HUES48 (cell line): ENCODE measurements around the gene RNF112.

Experiments used
- H3K27ac ChIP-seq: one replicate; pipeline ENCODE4 v1.7.0; 2013; ENCODE audit warnings: low read depth, low read length, inconsistent platforms
- H3K27me3 ChIP-seq: 2 replicates; pipeline ENCODE4 v1.6.1; 2013; ENCODE audit warnings: mild to moderate bottlenecking, low read length; ENCODE audit not compliant: control insufficient read depth, insufficient read depth
- H3K36me3 ChIP-seq: 2 replicates; pipeline ENCODE4 v1.6.1; 2013; ENCODE audit warnings: low read length; ENCODE audit not compliant: control insufficient read depth, insufficient read depth
- H3K4me1 ChIP-seq: 2 replicates; pipeline ENCODE4 v1.6.1; 2013; ENCODE audit warnings: mild to moderate bottlenecking, low read length; ENCODE audit not compliant: control insufficient read depth, insufficient read depth
- H3K4me3 ChIP-seq: 2 replicates; pipeline ENCODE4 v1.5.1; 2013; ENCODE audit warnings: mild to moderate bottlenecking, low read depth, low read length
- H3K9ac ChIP-seq: 2 replicates; pipeline ENCODE4 v1.6.1; 2013; ENCODE audit warnings: mild to moderate bottlenecking, low read depth, low read length, moderate library complexity
- H3K9me3 ChIP-seq: 2 replicates; pipeline ENCODE4 v1.6.1; 2013; ENCODE audit warnings: low read length; ENCODE audit not compliant: control insufficient read depth, insufficient read depth

Gene RNF112

GRCh38 chr17:19410875-19411620 is at the start of gene RNF112:
RNF112 (plus strand) TSS chr17:19411232; CDS start chr17:19411409, 177 bp downstream.
- no peak within 1 kb of the TSS for H3K4me3 ChIP-seq

GRCh38 chr17:19361326-19361725 is 49.7 kb upstream of the RNF112 start:
- Histone ChIP-seq H3K4me3 (peak overlapping the region; percentile 85; the same call in 1 of the 2 replicates), H3K9ac (no peak overlapping the region)

More at GRCh38 chr17:19410875-19411620, at the start of gene RNF112:
- Histone ChIP-seq H3K27me3 (no peaks in the 10 kb centered on the region), H3K27ac (no peak within 1 kb of the TSS), H3K9ac (no peak within 1 kb of the TSS), H3K4me1 (peaks cover 8% of the 10 kb centered on the region; the same call in 1 of the 2 replicates), H3K36me3 (no peaks in the 10 kb centered on the region), H3K9me3 (no peaks in the 10 kb centered on the region)

GRCh38 chr17:19361944-19362276 is 49.1 kb upstream of the RNF112 start:
- H3K36me3 ChIP-seq, result peaks cover 22% of the 10 kb centered on the region; the same call in 1 of the 2 replicates
- peak overlapping the region; percentile 22; the same call in 1 of the 2 replicates for H3K9ac ChIP-seq
- 0 out of 2 replicates have a peak, but pooled peaks cover 2% of the 10 kb centered on the region for H3K27me3 ChIP-seq
- H3K9me3 ChIP-seq, result no peaks in the 10 kb centered on the region
- peaks cover 4% of the 10 kb centered on the region for H3K4me1 ChIP-seq
- peak overlapping the region; percentile 85 for H3K4me3 ChIP-seq
- no peak overlapping the region for H3K27ac ChIP-seq

More at GRCh38 chr17:19361326-19361725, 49.7 kb upstream of the RNF112 start:
- Histone ChIP-seq H3K27ac (no peak overlapping the region), H3K4me1 (peaks cover 4% of the 10 kb centered on the region), H3K36me3 (peaks cover 27% of the 10 kb centered on the region; the same call in 1 of the 2 replicates), H3K27me3 (0 out of 2 replicates have a peak, but pooled peaks cover 2% of the 10 kb centered on the region), H3K9me3 (no peaks in the 10 kb centered on the region)

GRCh38 chr17:19362277-19363113 is 48.5 kb upstream of the RNF112 start, which contains the start of gene B9D1:
B9D1 (minus strand) TSS chr17:19362723; CDS start chr17:19362569, 154 bp downstream.
- Histone ChIP-seq H3K4me3 (peak within 1 kb of the TSS; percentile 85), H3K27me3 (0 out of 2 replicates have a peak, but pooled peaks cover 2% of the 10 kb centered on the region), H3K36me3 (peaks cover 16% of the 10 kb centered on the region; the same call in 1 of the 2 replicates), H3K27ac (peak within 1 kb of the TSS; percentile 64), H3K9ac (peak within 1 kb of the TSS; percentile 46), H3K9me3 (no peaks in the 10 kb centered on the region), H3K4me1 (peaks cover 4% of the 10 kb centered on the region)

- H3K4me3 ChIP-seq, result peak overlapping the region; percentile 85; the same call in 1 of the 2 replicates
- H3K9me3 ChIP-seq, result no peaks in the 10 kb centered on the region
- no peak overlapping the region for H3K9ac ChIP-seq
- 0 out of 2 replicates have a peak, but pooled peaks cover 2% of the 10 kb centered on the region for H3K27me3 ChIP-seq
- peaks cover 11% of the 10 kb centered on the region; the same call in 1 of the 2 replicates for H3K36me3 ChIP-seq
- H3K4me1 ChIP-seq, result peaks cover 4% of the 10 kb centered on the region
- peak overlapping the region; percentile 64 for H3K27ac ChIP-seq
Measured at GRCh38 chr17:19363114-19363438, 48.0 kb upstream of the RNF112 start.

GRCh38 chr17:19363460-19364035 is 47.5 kb upstream of the RNF112 start:
- 0 out of 2 replicates have a peak, but pooled peaks cover 2% of the 10 kb centered on the region for H3K27me3 ChIP-seq
- no peak overlapping the region for H3K9ac ChIP-seq
- H3K27ac ChIP-seq, result no peak overlapping the region
- H3K36me3 ChIP-seq, result peaks cover 6% of the 10 kb centered on the region; the same call in 1 of the 2 replicates
- no peaks in the 10 kb centered on the region for H3K9me3 ChIP-seq
- H3K4me1 ChIP-seq, result peaks cover 4% of the 10 kb centered on the region
- no peak overlapping the region for H3K4me3 ChIP-seq

- Histone ChIP-seq H3K27me3 (0 out of 2 replicates have a peak, but pooled peaks cover 2% of the 10 kb centered on the region), H3K9ac (no peak overlapping the region), H3K36me3 (no peaks in the 10 kb centered on the region), H3K27ac (no peak overlapping the region), H3K4me1 (peaks cover 4% of the 10 kb centered on the region), H3K9me3 (no peaks in the 10 kb centered on the region), H3K4me3 (no peak overlapping the region)
Measured at GRCh38 chr17:19364699-19365498, 46.1 kb upstream of the RNF112 start.

- Histone ChIP-seq H3K9me3 (no peaks in the 10 kb centered on the region), H3K9ac (no peak overlapping the region), H3K27me3 (0 out of 2 replicates have a peak, but pooled peaks cover 2% of the 10 kb centered on the region), H3K4me1 (peaks cover 4% of the 10 kb centered on the region), H3K27ac (no peak overlapping the region), H3K4me3 (no peak overlapping the region), H3K36me3 (no peaks in the 10 kb centered on the region)
Measured at GRCh38 chr17:19365499-19365817, 45.6 kb upstream of the RNF112 start.

- Histone ChIP-seq H3K9ac (no peak overlapping the region), H3K4me3 (no peak overlapping the region), H3K27me3 (0 out of 2 replicates have a peak, but pooled peaks cover 2% of the 10 kb centered on the region), H3K27ac (no peak overlapping the region), H3K36me3 (no peaks in the 10 kb centered on the region), H3K9me3 (no peaks in the 10 kb centered on the region), H3K4me1 (peaks cover 4% of the 10 kb centered on the region)
Measured at GRCh38 chr17:19365833-19366636, 45.0 kb upstream of the RNF112 start.
